SHP77 treated with DMSO at 0.1 percent for 48 hours (cell line): ENCODE data around the gene SFT2D2.

ENCODE experiments used
- DNase-seq: peaks from one replicate; lab custom pipeline; 2025; lab: John Stamatoyannopoulos, UW

Gene SFT2D2

DNA sequence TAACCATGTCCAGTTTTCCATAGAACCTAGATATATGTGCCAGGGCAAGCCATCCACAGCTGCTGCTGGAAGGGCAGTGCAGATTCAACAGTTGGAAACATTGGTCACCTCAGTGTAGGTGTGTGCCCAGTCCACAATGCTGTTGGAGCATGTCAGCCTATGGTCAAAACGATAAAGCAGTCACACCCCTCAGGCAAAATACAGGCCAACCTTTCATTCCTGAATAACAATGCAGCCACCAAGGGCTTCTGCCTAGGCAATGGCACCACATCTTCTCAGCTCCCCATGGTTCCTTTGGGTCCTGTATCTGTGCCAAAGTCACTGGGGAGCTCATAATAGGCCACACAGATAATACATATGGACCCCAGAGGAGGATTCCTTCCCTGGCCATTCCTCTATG is 39.8 kb downstream of the SFT2D2 start:
- no peak for DNase-seq

DNA sequence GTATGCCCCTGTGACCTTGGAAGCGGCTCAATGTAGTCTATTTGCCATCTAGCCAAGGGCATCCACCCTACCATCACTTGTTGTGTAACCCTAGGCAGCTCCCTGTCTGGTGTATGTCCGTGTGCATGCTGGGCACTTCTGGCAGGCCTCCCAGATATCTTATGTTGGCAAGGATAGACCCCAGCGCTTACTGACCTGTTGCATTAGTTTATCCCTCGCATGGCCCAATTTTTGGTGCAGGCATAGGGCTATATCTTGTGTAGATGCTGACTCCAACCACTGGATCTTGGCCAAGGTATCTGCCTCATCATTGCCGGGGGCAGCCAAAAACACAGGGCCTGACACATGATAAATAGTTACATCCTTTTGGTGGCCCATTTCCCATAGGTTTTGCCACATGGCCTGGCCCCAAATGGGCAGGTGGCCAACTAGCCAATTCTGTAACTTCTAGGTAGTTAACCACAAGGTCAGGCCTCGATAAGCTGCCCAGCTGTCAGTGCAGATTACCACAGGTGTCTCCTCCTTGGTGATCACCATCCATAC is 40.9 kb downstream of the SFT2D2 start:
- no peak for DNase-seq

DNA sequence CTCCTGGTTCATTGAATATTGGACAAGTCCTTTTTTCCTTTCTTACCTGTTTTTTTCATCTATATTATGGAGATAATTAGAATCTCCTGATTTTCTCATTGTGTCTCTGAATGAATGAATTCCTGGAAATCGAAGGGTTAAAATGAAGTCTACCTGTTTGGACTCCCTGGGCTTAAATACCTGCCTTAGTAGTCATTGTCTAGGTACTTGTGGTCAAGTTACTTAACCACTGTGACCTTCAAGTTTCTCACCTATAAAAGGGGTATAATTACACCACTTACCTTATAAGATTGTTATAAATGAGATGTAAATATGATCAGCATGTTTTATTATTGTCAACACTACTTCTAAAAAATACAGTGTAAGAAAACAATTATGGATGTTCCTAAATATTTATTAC is 45.8 kb downstream of the SFT2D2 start:
- DNase-seq, result no peak

DNA sequence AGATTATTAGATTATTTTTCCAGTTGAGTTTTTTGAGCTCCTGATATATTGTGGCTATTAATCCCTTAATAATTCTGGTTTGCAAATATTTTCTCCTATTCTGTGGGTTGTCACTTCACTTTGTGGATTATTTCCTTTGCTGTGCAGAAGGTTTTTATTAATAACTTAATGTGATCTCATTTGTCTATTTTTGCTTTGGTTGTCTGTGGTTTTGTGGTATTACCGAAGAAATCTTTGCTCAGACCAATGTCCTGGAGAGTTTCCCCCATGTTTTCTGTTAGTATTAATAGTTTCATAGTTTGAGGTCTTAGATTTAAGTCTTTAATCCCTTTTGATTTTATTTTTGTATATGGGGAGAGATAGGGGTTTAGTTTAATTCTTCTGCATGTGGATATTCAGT is 47.8 kb downstream of the SFT2D2 start:
- DNase-seq, result no peak

DNA sequence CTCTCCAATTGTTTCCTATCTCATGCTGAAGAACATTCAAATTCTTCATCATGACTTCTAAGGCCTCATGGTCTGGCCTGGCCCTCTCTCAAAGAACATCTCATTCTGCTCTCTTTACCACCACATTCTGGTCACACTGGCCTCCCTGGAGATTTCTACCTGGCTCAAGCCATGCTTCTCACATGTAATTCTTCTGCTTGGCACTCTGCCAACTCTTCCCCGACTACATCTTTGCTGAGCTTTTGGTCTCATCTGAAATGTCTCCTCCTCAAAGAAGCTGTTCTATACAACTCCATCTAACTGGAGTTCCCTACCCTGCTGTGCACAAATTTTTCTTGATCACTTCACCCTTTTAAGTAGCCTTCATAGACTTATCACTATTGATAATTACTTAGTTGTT is 53.4 kb downstream of the SFT2D2 start:
- DNase-seq, result no peak

DNA sequence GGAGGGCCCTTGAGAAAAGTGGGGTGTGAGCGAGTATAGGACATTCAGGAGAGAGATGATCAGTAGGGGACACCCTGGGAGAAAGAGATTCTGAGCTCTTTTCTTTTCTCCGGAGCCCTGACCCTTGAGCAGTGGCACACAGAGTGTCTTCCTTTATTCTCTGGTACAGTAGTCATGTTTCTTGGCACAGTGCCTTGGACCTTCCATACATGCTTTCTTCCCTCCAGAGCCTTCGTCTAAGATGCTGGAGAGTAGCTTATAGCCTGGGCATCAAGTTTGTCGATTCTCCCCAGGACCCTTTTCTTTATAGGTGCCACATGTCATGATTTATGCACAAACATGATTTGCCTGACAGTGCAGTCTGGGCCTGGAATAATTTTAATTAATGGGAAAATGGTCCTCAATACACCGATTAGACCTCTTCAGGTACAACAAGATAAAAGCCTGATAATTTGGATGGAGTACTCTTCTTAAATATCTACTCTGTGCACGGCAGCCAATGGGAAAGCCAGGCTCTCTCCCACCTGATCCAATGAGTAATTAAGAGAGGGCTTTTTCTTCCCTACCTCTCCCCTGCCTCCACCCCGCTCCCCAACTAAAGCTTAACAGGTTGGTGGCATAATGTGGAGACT is 54.6 kb downstream of the SFT2D2 start, which contains the start of gene TBX19:
TBX19 (plus strand) TSS at position 582 of the 632 bp plus-strand sequence. CDS start 214 bp downstream, outside the sequence.
- no peak for DNase-seq

DNA sequence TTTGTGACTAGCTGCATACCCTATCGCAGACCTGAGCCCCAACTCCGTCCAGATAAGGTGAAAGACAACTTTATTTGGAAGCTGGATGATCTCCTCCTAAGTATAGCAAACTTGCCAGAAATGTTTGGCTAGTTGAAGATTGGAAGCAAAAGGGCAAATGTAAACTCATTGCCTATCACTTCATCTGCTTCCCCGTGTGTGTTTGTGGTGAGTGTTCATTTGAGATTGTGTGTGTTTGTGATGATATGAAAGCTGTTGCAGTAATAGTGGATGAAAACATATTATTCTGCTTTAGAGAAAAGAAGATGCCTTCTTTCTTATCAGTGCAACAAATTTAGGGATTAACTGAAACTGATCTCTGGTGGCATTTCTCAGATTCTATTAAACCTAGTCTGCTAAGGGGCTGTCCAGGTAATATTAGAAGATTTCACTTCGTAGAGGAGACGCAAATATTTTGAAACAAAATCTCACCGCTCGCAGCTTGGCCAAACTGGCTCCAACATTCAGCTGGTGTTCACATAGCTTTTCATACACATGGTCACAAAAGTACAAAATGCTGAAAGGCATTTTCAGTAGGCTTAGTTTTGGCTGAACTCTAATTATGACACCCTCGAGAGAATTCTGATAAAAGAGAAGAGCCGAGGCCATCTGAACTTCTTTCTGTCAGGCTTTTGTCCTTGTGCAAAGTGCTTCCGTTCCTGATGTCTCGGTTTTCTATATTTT is 56.0 kb downstream of the SFT2D2 start:
- DNase-seq, result no peak

DNA sequence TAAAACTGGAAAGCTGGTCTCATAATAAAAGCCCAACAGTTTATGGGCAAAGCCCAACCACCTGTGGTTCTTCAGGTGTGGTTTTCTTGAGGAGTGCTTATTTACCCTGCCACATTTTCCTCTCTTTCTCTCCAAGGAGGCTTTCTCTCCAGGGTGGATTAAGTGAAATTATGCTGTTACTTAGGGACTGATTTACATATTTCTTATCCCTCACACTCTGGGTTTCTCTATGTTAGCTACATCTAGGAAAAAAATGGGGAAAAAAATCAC is 59.7 kb downstream of the SFT2D2 start:
- DNase-seq, result no peak

DNA sequence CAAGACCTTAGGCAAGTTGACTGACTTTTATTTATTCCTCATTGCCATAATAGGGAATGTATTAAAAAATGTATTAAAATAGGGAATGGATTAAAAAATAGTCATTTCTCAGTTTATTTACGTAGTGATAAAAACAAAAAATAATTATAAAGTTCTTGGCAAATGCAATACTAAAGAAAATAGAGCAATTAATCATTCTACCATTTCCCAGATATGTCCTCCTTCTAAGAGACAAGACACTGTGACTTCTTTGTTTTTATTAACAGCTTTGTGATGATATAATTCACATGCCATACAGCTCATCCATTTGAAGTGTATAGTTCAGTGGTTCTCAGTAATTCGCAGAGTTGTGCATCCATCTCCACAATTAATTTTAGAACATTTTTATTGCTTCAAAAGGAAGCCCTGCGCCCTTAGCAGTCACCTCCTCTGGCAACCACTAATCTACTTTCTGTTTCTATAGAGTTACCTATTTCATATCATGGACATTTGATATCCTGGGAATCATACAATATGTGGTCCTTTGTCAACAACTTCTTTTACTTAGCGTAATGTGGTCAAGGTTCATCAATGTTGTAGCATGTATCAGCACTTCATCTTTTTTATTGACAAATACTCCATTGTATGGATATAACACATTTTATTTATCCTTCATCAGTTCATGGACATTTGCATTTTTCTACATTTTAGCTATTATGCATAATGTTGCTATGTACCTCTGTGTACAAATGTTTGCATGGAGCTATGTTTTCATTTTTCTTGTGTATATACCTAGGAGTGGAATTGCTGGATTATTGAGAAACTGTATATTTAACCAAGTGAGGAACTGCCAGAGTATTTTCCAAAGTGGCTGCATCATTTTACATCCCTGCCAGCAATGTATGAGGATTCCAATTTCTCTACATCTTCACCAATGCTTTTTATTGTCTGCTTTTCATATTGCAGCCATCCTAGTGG is 60.4 kb downstream of the SFT2D2 start:
- DNase-seq, result no peak

DNA sequence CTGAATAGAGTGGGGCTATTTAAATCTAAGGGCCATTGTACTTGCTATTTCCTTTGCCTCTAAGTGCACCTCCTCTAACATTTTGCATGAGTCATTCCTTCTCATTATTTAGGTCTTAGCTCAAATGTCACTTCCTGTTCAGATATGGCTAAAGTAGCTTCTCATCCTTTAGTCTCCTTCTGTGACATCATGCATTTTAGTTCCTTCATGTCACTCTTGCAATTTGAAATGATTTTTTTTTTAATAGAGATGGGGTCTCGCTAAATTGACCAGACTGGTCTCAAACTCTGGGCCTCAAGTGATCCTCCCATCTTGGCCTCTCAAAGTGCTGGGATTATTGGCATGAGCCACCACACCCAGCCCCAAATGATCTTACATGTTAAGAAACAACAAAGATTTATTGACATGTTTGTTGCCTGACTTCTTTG is 61.4 kb downstream of the SFT2D2 start:
- DNase-seq, result no peak

DNA sequence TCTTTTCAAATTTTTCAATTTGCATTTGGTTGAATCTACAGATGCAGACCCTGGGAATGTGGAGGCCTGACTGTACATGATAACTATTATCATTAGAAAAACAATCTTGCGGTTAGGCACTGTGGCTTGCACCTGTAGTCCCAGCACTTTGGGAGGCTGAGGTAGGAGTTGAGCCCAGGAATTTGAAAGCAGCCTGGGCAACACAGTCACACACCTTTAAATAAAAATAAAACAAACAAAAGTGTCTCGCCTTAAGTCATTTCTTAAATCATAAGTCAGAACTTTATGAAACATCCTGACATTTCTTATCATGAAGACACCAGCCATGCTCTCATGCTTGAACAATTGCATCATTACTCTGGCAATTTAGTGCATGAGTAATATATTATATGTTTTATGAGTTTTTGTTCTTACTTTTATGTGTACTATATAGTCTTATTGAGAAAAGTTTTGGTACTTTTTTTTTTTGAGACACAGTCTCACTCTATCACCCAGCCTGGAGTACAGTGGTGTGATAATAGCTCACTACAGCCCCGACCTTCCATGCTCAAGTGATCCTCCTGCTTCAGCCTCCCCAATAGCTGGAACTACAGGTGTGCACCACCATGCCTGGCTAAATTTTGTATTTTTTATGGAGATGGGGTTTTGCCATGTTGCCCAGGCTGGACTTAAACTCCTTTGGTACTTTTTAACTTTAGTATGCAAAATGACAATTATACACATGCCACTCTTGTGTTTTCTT is 62.7 kb downstream of the SFT2D2 start:
- no peak for DNase-seq

DNA sequence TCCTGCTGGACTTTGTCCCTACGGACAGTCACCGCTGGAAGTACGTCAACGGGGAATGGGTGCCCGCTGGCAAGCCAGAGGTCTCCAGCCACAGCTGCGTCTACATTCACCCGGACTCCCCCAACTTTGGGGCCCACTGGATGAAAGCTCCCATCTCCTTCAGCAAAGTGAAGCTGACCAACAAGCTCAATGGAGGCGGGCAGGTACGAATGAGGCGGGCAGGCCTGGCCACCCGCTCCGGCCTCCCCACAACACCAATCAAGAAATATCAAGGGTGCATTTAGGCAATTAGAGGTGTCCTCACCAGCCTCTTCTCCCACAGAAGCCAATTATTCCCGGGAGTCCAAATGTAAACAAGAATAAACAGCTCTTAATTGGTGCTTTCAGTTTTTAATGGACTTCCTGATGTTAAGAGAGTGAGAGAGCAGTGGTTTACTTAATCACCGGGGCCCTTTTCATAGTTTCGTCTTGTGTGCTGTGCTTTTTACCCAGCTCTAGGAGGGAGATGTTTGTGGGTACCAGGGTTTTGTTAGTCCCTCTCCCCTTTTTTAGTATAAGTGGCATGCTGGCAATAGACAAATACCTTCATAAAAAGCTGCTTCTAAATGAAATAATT is 65.5 kb downstream of the SFT2D2 start:
- no peak for DNase-seq

DNA sequence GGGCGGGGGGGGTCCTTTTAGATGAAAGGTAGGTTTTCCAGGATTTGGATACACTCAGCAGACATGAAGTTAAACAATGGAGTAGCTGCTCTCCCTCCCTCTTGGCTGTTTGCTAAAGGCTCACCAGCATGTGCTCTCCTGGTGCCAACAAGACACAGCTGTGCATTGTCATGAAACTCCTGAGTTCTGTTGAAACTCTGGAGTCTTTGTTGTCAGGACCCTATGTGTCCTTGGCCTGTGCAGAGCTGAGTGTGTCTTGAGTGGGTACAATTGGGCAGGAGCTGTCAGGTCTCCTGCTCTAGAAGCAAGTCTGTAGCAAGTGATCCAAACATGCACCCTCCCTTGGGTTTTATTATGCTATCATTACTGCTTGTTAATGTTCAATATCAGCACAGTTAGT is 67.6 kb downstream of the SFT2D2 start:
- DNase-seq, result no peak

DNA sequence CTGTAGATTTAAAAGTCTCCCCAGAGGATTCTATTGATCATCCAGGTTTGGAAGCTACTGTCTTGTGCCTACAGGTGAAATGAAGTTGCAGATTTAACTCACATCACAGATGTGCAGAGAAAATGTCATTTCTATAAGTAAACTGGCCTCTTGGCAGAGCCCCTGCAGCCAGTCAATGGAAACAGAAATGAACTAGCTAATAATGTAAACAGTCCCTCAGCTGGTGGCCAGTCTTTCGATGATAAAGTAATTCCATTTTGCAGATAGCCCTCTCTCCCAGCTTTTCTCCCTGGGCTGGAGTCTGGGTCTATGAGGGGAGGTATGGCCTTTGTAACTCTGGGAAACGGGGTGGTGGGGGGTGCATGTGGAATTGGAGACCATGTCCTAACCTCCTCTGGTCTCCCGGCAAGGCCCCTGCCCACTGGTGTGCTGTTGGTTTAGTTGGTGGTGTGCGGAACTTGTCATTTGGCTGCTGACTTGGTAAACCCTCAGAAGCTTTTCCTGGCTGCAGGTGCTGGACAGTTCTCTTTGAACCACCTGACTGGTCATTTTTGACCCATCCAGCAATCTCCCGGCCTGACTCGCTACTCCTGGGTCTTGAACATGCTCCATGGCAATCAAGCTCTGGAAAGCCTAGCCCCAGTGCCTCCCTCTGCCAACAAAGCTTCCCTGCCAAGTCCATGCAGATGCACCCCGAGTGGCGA is 69.8 kb downstream of the SFT2D2 start:
- DNase-seq, result no peak

DNA sequence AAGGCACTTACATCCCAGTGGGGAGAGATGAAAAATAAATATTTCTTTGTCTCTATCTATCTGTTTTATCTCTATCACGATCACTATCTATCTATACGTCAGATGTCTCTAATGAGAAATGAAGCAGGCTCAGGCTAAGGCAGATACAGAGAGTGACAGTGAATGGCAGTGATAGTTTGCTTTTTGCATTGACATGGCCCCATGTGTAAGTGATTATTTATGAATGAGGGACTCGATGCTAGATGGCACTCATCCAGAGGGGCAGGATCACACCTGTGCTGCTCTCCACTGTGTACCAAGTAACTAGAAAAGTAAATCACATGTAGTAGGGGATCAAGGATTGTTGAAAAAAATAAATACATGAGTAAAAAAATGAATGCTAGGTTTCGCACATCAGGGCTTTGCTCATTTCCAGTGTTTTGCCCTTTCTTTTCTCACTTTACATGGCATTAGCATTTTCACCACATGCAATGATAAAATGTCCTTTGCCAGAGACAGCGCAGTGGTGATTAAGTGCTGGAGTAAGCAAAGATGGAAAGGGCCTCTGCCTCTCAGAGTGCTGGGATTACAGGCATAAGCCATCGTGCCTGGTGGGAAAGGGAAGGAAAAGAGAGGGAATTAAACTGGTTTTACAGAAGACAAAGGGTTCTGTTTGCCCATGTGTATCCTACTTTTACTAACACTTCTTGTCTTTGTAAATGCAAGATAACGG is 71.4 kb downstream of the SFT2D2 start:
- no peak for DNase-seq

DNA sequence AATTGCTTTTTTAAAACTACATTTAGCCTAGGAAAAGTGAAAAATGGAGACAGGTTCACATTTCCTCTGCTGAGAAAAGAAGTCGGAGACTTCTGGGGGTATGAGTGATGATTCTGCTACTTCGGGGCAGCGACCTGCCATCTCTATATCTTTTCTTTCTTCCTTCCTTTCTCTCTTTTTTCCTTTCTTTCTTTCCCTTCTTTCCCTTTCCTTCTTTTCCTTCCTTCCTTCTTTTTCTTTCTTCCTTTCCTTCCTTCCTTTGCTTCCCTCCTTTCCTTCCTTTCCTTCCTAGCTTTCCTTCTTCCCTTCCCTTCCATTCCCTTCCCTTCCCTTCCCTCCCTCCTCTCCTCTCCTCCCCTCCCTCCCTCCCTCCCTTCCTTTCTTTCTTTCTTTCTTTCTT is 72.6 kb downstream of the SFT2D2 start:
- DNase-seq, result no peak

DNA sequence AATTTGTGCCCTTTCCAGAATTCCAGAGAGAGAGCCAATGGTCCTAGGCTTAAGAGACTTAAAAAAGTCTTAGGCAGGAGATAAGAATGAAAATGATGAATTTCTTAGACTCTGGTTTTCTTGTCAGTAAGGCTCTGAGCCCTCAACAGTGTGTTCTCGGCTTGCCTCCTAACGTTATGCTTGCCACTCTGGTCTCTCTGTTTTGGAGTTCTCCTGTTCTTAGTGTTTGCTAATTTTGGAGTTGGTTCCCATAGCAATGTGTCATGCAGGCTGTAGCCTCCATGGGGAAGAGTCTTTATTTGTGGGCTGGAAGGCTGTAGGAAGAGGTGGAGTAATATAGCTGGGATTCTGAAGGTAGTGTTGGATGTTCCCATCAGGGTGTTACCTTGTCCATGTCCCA is 74.8 kb downstream of the SFT2D2 start:
- no peak for DNase-seq

DNA sequence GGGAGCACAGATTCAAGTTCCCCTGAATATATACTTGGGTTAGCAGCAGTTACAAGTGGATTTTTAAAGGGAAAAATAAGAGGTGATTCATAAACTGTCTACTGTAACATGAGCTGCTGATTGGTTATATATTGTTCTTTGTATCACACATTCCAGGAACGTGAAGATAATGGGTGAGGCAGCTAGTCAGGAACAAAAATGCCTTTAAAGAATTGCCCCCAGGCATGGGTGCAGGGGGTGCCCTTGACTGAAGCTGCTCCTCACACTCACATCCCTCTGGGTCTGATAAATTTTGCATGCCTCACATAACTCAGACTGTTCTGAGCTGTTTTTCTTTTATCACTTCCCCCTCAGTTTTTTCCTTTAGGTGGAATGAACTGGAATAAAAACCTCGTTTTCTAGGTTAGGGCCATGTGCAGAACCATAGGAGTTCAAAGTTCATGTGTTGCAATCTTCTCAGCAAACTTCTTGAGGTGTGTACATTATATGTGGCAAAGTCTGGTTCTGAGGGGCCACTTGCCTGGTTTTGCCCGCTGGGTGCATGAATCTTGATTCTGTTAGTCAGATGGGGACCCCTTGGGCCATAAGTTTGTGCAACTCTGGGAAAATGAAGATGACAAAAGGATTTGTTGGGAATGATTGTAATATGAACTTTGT is 76.0 kb downstream of the SFT2D2 start:
- DNase-seq, result no peak
